CD4-positive, alpha-beta T cell treated with Interleukin-6 for 4 hours (primary cell): ENCODE results near the gene COL19A1.

Source experiments
- DNase-seq: peaks from one replicate; pipeline ENCODE4 v3.0.0-alpha.2; 2020; ENCODE audit warnings: mixed read lengths

COL19A1 gene

DNA sequence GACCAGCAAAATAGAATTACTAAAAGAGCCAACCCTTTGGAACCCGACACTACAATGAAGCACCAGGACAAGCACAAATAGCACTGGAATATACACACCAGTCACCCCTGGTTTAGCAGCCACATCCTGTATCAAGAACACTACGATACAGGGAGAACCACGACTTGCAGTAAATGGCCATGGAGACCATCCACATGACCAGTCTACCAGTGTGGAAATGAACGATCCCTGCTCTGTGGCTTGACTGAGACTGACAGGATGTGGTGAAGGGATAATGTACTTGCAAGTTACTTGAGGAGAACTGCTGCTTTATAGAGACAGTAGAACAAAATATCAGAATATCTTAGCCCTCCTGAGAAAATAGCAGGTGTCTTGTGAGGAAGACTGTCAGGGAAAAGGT, 266.9 kb downstream of the COL19A1 start:
- DNase-seq, result no peak

DNA sequence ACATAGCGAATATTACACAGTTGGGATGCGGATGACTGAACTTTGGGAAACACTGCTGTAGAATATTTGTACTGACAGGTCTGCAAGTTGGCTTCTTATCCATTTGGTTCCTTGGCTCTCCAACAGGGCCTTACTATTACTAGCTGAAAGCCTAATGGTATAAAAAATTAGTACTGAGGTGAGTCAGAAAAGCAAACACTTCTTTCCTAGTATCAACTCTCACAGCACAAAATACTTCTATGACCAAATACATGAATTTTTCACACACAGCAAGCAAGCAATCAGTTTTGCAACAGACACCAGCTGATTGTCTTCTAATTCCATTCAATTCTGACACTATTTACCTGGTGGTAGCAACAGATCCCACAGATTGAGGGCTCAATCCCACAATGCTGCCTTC, 268.2 kb downstream of the COL19A1 start:
- no peak for DNase-seq

DNA sequence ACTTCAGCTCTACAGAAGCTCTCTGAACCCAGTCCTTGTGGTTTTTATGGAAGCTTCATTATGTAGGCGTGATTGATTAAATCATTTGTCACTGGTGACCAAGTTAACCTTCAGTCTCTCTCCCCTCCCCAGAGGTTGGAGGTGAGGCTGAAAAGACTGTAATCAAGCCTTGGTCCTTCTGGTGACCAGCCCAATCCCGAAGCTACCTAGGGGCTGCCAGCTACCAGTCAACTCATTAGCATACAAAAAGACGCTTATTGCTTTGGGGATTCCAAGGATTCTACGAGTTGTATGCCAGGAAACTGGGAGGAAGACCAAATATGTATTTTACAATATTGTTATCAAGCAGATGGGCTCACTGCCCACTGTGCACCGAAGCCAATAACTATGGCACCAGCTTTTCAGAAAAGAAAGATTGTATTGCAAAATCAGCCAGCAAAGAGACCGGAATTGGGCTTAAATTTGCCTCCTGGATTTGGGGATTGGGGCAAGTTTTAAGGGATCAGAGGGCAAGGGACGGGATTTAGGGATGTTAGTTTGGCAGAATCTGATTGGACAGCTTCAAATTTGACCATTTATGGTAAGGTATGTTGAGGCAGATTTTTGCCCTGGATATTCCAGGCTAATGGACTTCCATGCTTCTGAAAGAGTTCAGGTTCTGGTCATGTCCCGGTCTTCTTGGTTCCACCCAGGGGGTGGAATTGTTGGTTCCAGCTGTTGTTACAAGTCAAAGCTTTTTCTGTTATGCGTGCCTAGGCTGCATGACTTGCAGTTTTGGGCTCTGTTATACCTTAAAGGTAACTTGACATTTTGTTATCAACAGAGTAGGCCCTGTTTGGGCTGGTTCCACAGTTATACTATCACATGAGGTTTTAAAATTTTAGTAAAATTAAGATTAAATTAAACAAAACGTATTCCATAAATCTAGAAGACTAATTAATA, 269.1 kb downstream of the COL19A1 start:
- no peak for DNase-seq

DNA sequence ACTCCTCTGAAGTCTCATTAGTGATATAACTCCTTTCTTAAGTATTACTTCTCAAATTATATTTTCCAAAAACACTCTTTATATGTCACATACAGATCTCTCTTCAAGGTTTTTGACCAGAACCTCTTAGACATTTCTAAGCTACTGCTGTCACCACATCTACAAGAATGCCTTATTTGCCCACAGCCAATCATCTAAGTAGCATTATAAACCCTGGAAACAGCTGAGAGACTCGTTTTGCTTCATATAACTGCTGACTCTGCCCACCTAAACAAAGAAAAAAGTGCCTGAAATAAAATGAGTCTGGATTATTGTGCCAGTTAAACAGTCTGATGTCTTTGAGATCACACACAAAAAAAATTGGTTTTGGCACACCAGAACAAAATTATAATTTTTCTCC, 270.6 kb downstream of the COL19A1 start:
- no peak for DNase-seq

DNA sequence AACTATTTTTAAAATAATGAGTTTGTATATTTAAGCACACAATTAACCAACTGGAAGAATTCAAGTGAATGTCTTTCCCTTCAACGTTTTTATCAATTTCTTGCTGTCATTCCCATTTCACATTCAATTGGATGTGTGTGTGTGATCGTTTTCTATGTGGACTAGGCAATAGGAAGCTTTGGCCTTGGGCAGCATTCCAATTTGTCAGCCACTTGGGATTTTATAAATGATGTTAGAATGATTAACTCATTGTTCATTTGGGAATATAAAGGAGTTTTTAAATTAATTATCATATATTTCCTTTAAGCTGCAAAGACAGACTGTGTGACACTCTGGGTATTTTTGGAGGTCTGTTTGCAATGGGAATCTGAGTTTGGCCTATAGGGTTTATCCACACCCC, 274.1 kb downstream of the COL19A1 start:
- no peak for DNase-seq

DNA sequence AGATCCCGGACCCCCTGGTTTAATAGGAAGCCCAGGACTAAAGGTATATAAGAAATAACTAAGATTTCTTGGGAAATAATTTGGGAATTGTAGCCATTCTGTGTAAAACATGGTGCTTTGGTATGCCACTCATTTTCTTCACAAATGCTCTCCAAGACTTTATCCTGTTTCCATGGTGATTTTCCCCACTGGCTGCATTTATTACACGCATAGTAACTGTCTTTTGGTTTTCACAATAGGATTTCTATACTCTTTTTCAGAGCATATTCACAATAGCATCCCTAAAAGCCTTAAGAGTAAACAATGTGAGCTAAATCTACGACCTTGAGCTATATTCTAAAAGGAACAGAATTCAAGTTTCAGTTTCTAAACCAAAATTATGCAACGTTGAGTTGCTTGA, 275.7 kb downstream of the COL19A1 start:
- no peak for DNase-seq

DNA sequence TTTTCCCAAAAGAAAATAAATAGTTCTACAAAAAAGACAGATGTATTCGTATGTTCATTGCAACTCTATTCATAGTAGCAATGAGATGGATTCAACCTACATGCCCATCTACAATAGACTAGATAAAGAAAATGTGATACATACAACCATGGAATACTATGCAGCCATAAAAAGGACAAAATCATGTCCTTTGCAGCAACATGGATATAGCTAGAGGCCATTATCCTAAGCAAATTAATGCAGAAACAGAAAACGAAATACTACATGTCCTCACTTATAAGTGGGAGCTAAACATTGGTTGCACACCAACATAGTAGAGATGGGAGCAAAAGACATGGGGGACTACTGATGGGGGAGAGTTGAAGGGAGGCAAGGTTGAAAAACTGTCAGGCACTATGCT, 278.8 kb downstream of the COL19A1 start:
- DNase-seq, result no peak

DNA sequence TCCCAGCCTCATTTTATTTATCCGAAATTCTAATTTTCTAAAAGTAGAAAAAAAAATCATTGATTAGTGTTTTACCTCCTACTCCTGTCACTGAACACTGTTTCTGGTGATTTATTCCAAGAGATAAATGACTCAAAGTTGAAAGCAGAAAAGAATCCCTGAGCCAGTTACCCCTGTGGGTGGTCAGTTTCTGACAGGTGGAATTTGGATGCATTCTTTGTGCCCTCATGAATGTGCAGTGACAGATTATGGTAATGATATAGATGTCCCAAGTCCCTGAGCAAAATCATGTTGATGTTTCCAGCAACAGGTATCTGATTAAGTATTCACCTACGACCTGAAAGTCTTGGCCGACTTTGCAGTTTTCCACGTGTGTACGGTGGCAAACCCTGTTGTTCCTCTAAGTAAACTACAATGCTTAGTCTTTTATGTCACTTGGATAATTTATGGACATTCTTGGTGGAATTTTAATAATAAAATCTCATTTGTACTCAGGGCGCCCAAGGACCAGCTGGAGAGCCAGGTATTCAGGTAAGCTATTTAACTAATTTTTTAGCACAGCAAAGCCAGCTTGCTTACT, 282.9 kb downstream of the COL19A1 start:
- no peak for DNase-seq

DNA sequence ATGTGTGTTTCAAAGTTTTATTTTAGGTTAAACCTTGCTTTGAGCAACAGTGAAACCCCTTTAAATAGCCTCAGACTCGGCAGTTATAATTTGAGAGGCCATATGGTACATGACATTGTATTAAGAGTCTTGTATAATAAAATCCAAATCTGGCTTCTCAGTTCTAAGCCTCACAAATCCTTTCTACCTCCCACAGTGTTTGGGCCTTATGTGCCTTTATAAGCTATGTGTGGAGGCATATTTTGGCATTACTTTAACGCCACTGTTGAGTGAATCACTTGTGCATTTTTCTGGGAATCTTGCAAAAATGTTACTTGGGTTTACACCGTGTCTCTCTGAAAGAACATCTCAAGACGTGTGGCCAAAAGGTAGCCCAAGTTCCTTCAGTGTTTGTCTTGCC, 284.2 kb downstream of the COL19A1 start:
- no peak for DNase-seq

DNA sequence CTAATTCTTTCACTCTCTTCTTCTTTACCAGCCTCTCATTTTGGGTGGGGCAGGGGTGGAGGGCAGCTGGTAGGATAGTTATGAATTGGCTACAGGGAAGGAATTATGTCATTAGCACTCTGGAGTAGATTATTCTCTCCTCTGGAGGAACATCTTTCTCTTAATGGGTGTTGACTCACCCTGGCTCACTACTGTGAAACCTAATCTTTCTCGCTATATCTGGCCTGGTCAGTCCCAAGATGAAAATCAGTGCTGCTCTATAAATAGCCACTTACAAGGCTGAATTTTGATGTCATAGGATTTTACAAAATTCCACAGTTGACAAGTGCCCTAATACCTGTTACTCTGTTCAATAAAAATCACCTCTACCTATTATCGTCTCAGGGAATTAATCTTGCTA, 285.3 kb downstream of the COL19A1 start:
- no peak for DNase-seq

DNA sequence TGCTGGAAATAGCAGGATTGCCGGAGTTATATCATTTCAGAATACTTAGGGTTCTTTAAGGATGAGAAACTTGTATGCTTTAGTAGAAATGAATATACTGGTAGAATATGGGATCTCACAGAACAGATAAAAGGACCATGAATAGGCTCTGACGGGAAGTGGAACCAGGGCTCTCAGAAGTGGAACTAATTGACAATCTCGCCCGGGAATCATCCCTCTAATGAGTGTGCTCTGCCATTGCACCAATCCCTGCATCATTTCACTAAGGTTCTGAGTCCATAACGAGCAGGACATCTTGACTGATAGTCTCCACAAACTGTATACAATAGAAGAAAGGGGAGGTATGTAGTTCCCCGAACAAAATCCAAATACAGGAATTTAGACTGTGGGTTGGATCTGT, 286.4 kb downstream of the COL19A1 start:
- DNase-seq, result no peak

DNA sequence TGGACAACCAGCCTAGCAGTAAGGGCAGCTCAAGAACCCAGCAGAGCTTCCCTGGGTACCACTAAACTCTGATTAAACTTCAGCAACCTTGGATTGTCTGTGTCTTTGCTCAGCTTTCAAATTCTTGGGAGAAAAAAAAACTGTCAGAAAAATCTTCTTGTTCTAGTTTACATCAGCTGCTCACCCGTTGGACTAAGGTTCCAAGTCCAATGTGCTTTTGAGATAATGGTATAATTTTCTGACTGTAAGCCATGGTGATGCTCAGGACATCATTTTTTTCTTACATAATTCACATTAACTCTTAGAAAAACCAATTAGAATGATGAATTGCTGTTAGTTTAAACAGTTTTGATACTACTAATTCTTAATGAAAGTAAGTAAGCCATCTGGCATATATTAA, 290.7 kb downstream of the COL19A1 start:
- DNase-seq, result no peak

DNA sequence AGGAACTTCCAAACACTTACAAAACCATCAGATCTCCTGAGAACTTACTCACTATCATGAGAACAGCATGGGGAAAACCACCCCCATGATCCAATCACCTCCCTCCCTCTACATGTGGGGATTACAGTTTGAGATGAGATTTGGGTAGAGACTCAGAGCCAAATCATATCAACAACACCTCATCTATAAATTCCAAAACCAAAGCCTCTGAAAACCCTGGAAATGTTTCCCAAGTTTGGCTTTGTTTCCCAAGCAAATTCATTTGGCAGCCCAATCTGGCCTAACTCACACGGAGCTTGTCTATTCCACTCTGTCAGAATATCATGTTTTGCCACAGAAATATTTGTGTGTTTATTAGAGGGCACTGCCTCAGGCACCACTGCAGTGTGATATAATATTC, 293.9 kb downstream of the COL19A1 start:
- no peak for DNase-seq

DNA sequence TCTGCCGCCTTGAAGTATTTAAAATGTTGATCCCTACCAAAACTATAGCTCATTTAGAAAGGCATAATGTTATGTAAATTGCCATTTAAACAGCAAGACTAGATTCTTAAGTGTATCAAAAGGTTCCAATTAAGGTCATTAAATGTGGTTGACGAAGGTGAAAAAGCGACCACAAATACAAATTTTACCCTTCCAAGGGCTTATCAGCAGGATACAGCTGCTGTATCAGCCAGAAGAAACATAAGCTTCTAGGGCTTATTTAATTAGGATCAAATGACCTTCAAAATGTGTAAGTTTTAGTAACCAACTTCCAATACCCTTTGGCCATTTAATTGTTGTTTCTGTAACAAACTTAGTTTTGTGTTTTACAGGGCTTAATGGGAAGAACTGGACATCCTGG, 296.6 kb downstream of the COL19A1 start:
- DNase-seq, result no peak

DNA sequence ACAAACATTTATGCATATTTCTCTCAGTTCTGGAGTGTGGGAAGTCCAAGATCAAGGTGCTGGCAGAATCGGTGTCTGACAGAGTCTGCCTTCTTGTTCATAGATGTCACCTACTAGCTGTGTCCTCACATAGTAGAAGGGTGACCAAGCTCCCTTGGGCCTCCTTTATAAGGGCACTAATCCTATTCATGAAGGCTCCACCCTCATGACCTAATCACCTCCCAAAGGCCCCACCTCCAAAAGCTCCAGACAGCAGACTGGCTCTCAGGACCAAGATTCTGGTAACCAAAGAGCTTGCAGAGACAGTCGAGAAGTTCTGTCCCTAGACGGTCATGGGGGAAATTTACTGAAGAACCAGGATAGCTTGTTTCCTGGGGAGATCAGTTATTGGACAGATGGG, 297.4 kb downstream of the COL19A1 start:
- DNase-seq, result no peak

DNA sequence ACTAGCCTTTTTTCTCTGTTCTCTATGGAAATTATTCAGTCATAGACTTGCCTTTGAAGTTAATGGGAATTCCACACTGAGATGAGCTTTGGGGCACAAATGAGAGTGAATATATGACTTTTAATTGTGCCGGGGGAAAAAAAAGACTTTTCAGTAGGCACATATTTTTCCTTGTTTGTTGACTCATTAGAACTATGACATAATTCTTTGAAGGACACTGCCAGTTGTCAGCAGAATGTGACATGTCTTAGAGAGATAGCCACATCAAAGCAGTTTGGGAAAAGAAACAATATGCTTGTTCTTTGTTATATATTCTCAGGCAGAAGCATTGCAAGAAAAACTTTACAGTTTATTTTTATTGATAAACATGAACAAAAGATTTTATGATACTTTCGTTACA, 298.2 kb downstream of the COL19A1 start:
- no peak for DNase-seq

DNA sequence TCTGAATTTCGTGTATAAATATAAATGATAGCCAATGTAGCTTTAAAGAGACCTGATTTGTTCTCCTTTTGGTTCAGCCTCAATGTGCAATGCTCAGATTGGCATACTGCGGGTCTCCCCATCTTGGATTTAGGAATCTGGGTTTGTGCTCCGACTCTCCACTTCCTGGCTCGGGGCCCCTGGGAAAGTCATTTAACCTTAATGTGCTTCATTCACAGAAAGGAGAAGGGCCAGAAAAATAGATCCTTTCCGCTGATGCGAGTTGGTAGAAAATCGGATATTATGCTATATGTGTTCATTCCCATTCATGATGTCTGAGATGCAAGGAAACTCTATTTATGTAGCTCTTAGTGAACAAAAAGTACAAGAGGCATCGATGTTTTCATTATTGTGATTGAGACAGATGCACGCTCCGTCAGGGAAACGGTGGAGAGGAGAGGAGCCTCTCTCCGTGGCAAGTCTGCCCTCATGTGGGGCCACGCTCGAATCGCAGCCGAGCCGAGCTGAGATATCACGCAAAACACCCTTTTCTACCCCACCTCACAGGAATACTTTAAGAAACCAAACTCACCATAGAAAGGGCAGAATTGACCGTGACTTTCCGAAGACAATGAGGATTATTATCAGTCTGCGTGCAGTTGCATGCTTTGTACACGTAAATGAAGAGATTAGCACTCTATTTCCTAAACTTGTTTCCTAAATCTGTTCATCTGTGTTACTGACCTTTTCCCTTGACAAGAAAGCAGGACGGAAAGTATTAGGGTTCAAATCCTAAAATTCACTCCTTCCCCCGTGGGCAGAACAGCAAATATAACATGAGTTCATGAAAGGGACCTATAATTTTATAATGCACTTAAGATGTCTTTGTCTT, 300.0 kb downstream of the COL19A1 start:
- peak; percentile 5 for DNase-seq

DNA sequence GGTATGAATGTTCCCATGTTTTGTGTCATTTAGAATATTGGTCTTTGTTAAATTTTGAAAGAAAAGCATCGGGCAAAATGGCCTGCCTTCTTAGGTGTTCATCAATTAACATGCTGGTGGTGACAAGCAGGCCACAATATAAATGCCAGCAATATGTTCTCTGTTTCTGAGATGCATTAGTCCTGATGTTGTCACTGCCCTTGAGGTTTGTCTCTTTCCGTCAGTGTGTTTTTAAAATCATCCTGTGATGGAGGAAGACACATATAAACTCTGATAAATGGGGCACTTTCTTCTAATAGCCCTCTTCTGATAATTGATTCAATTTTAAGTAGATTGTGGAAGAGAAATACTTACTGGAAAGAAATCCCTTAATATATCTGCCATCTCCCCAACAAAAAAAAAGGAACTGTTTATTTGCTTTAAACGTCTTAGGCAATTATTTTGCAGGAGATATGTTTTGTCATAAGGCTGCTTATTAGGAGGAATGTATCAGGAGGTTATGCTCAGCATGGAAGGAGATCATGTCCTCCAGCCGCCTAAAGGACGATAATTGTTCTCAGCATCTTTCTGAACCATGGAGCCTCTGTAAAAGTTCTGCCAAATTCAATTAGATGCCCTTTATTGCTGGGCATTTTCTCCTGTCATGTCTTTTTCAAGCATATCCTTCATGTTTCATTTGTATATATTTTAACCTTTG, 302.5 kb downstream of the COL19A1 start:
- DNase-seq, result no peak

DNA sequence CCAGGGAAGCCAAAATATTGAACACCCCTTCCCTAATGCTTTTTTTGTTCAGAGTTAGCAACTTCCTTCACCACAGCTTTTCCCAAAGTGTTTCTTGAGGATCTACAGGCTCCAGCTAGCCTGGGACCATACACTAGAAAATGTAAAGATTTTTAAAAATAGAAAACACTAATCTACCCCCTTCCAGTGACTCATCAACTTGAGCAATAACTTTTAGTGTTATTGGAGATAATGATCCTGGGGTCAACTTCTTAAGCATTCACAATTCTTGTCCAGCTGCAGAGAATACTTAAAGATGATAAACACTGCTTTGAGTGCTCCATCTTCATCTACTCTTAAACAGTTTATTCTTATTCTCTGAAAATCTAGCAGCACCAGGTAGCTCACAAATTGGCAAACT, 304.9 kb downstream of the COL19A1 start:
- DNase-seq, result no peak

DNA sequence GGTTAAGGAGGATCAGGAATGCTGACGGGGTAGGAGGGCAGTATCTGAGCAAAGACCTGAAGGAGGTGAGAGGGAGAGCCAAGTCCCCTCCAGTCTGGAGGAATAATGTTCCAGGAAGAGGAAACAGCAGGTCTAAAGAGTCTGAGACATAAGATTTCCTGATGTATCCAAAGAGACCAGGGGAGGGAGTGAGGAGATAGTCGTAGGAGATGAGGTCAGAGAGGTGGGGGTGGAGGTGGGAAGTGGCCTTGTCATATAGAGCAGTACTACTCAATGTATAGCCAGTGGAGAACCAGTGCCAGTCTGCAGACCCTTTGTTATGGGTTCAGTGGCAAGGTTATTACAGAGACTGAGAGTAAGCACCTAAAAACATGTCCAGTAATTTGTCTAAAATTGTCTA, 305.9 kb downstream of the COL19A1 start:
- DNase-seq, result no peak

DNA sequence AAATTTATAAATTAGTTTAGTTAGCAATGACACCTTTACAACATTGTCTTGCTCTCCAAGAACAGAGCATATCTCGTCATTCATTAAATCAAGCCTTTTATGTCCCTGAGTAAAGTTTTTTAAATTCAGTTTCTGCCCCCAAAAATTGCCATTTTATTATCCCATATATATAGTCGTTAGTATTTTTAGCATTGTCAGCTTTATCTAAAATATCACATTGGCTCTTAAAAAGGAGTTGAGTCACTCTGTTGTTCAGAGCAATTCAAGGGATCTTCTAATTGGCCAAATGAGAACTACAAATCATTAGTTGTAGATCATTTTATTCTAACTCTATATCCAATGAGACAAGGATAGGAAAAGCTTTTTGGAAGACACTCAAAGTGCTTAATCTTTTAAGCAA, 309.4 kb downstream of the COL19A1 start:
- DNase-seq, result no peak

DNA sequence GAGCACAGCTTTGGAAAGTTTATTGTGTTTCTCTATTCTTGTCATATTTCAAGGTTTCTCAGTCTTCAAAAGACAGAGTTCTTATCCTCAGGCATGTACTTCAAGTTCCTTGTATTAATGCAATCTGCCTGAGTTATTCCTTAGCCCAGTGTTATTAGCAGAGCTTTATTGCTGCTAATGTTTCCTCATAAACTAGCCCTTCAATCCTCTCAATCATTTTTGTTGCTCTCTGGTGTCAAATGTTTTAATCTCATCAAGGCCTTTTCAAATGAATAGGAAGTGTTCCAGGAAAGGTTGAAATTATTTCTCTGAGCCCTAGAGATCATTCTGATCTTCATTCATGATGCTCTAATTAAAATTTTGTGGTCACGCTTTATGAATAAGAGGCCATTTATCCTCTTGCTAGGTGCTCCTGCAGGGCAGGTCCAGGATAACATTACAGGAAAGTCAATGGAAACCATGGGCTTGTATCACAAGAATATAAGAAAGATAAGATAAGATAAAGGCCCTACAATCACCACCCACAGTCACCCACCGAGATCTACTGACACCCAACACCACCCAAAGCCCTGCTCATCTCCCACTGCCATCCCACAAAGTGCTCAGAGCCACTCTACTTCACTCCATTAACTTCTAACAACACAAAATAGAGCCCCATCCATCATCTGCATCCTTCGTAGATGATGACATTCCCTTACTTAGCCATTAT, 310.6 kb downstream of the COL19A1 start:
- no peak for DNase-seq
